ENCODE measurements around the gene CCDC80.
A peak's percentile ranks its signal among the peaks of the same experiment; 100 is the strongest.

Gene CCDC80

DNA sequence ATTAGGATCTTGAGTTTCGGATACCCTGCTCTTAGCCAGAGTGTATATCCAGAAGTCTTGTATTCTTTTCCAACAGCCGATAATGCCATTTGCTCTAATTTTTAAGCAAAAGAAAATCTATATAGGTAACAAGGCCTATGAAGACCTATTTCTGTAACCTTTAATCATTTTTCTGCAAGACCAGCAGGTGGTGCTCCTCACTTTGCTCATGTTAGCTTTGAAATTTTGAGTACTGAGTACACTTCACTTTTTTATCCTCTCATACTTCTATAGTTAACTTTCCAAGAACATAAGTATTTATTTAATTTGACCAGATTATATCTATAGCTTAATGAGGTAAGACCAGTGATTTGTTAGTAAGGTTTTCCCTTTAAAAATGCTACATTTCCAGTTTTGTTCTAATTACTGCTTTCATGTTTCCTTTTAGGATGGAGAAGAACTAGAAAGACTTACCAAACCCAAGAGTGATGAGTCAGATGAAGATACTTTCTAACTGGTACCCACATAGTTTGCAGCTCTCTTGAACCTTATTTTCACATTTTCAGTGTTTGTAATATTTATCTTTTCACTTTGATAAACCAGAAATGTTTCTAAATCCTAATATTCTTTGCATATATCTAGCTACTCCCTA is 58.6 kb downstream of the CCDC80 start:
- peak in 1 of 2 experiments; percentile 15 for DNase-seq

DNA sequence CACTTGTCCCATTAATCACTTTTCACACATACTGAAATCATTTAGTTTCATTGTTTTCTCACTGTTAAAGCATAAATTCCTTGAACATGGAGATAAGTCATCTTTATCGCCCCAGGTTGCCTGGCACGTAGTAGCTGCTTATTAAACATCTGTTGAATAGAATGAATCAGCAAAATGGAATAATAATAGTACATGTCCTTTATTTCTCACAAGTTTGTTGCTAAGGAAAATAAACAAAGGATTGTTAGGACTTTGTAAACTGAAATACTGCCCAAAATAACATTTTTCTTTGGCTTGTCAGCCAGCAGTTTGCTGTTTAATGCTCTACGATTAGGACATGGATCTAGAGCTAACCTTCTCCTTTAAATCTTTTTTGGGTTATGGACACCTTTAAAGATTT is 61.2 kb downstream of the CCDC80 start:
- DNase-seq, result no peak

GRCh38 chr3:112579232-112579631 is 61.7 kb downstream of the CCDC80 start:
- no peak for DNase-seq

GRCh38 chr3:112572701-112573100 is 68.2 kb downstream of the CCDC80 start:
- no peak for DNase-seq

GRCh38 chr3:112569265-112569664 is 71.7 kb downstream of the CCDC80 start:
- DNase-seq, result no peak

- DNase-seq, result no peak
Measured at GRCh38 chr3:112568642-112569041, 72.3 kb downstream of the CCDC80 start.

DNA sequence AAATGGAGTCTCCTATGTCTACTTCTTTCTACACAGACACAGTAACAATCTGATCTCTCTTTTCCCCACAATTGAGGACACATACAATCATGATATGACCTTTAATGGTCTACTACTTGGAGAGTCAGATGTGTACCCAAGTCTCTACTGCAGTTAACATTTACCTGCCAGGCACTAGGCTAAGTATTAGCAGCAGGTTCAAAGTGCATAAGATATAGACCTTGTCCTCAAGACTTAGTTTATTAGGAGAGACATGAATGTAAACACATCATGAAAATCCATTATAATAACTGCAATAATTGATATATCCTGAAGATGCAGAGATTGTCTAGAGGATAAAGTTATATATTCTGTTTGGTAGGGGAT is 76.0 kb downstream of the CCDC80 start:
- no peak for DNase-seq

GRCh38 chr3:112564247-112564939 is 76.5 kb downstream of the CCDC80 start:
- DNase-seq, result peak; percentile 43 to 44

DNA sequence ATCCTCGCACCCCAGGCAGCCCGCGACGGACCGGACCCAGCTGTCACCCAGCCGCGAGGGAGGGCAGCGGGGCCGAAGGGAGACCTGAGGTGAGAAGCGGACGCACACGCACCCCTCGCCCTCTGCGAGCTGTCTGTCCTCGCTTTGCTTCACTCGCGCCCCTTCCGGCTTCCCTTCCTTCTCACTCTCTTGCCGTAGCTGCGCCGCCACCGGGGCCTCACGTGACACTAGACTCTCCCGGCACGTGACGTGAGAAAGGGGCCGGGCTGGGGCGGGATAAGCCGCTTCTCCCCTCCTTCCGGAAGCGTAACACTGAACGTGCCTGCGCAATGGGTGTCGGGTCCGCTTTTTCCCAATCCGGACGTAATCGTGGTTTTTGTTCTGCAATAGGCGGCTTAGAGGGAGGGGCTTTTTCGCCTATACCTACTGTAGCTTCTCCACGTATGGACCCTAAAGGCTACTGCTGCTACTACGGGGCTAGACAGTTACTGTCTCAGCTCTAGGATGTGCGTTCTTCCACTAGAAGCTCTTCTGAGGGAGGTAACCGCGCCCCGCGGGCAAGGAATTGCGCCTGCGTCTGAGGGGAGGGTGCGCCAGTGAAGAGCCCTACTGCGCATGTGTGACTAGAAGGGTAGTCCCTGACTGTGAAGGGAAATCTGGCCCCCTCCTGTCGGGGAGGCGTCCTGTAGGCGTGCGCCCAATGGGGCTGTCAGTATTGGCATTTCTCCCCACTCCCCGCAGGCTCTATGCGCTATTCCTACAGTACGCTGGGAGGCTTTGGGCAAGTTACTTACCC is 79.0 kb downstream of the CCDC80 start, which contains the start of the genes ATG3 and SLC35A5:
Gene ATG3 (minus strand): TSS at position 229 of the 796 bp plus-strand sequence. CDS start 434 bp downstream, outside the sequence.
Gene SLC35A5 (plus strand): TSS at position 312 of the 796 bp plus-strand sequence. CDS start 1,359 bp downstream, outside the sequence.
- DNase-seq, result peak; percentile 96 to 97

GRCh38 chr3:112561484-112561733 is 79.5 kb downstream of the CCDC80 start:
- DNase-seq, result peak in 1 of 2 experiments; percentile 74

GRCh38 chr3:112560721-112561483 is 80.0 kb downstream of the CCDC80 start:
- peak; percentile 56 to 67 for DNase-seq

DNA sequence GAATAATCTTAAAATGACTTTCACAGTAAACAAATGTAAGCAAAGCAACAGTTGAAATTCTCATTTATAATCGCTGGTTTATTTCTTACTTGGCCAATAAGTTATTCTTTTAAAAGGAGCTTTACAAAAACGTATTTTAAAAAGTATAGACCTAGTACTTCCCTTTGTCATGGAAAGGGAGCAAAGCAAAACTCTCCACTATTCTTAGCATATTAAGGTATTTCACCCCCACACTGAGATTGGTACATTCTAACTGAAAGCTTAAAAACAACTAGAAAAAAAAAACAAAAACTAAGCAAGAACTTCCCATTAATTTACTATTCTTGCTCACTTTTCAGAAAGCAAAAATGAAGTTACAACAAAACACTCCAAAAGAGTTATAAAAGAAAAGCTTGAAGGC is 80.6 kb downstream of the CCDC80 start:
- no peak for DNase-seq

GRCh38 chr3:112557976-112558375 is 83.0 kb downstream of the CCDC80 start:
- no peak for DNase-seq

DNA sequence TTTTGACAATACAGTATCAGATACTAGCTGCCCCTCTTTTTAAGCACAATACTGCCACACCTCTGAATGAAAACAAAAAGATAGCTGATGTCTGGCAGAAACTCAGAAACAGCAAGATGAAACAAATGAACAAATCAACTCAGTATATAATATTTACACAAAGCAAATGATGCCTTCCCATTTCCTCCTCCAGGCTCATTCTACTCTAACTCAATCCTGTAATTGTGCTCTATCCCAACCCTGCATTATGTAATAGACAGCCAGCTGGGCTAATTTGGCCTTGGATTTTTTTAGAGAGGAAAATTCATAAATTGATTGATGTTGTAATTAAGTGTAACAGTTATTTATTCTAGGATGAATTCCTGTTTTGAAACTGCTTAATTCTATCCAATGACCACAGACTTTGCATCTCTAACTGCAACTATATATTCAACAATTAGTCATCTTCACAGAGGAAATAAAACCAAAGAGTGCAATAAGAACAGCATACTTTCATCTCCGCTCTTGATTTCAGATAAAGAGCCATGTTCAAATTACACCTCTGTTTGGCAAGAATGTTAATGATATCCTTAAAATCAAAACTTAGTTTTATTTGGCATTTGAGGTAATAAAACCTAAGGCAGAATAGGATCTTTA is 85.3 kb downstream of the CCDC80 start:
- DNase-seq, result no peak

GRCh38 chr3:112550859-112551258 is 90.1 kb downstream of the CCDC80 start:
- no peak for DNase-seq

All from NCI-H526 (cell line).